Activated CD8-positive, alpha-beta memory T cell treated with anti-CD3 and anti-CD28 coated beads, Interleukin-2, amount 10 ng/mL, durations not matched to agents 7 days and 5 days (primary cell): ENCODE data around the gene SLC16A3. TPM values are rescaled to one million over a fixed set of nuclear protein-coding genes. Genes with fewer than 3 reads are reported as not detected.

Experiments used
- ATAC-seq: fragments of 150-1000 bp; cut with Tn5 transposase; one replicate; pipeline ENCODE4 v1.10.0; 2021; ENCODE audit warnings: moderate library complexity
- CTCF ChIA-PET: fragments of 350-600 bp; sonication (Branson Sonifier 250); formaldehyde crosslinking; loops from one replicate; lab custom pipeline; 2021; ENCODE audit warnings: antibody characterized with exemption; lab: Charles Lee
- DNase-seq: peaks from one replicate; pipeline ENCODE4 v3.0.0-alpha.2; 2020
- H3K27ac Mint-ChIP-seq: one replicate; pipeline ENCODE4 v1.8.0; 2021; ENCODE audit warnings: mild to moderate bottlenecking, mixed read lengths
- H3K27me3 Mint-ChIP-seq: one replicate; pipeline ENCODE4 v1.8.0; 2021; ENCODE audit warnings: mixed read lengths
- H3K36me3 Mint-ChIP-seq: one replicate; pipeline ENCODE4 v1.8.0; 2021; ENCODE audit warnings: mild to moderate bottlenecking, mixed read lengths
- H3K4me1 Mint-ChIP-seq: one replicate; pipeline ENCODE4 v1.8.0; 2021; ENCODE audit warnings: mixed read lengths
- H3K4me3 Mint-ChIP-seq: one replicate; pipeline ENCODE4 v1.8.0; 2021; ENCODE audit warnings: mild to moderate bottlenecking, moderate library complexity, mixed read lengths
- H3K9me3 Mint-ChIP-seq: one replicate; pipeline ENCODE4 v1.8.0; 2022; ENCODE audit warnings: low read depth, mixed read lengths
- total RNA-seq, 2 experiments: library from RNA; stranded (reverse); gene quantifications; one replicate each; pipeline ENCODE4 v1.2.3, GENCODE V29; 2021

SLC16A3 gene
- total RNA-seq, 2 experiments from 2014 or later: 119 to 148 TPM

DNA sequence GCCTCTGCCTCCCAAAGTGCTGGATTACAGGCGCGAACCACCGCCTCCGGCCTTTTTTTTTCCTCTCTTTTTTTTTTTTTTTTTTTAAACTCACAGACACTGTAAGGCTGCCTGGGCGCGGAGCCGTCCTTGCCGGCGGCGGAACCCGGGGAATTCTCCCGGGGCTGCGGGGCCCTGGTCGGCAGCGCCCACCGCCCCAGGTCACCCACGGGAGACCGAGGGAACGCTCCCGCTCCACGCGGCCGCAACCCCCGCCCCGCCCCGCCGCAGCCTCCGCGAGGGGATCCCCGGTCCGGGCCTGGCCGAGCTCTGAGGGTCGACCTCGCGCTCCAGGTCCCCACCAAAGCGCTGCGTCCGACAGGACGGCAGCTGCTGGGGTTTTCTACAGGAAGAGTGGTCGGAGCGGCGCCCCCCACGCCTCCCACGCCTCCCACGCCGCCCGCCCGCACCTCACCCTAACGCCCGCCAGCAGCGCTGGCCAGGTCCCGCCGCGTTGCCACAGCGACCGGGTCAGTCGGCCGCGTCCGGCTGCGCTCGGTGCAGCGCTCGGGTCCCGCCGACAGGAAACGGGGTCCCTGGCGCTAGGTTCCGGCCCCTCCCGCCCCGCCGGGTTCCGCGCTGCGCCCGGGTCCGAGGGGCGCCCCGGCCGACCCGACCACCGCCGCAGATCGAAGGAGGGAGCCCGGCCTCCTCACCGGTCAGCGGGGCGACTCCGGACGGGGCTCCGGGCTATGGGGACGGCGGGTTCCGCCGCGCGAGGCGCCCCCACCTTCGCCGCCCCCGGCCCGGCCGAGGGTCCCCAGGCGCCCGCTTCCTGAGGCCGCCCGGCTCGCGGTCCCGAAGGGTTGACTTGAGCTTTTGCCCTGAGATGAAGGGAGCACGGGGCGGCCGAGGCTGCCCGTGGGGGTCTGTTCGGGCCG lies 16.3 kb upstream of the SLC16A3 start, which contains the start of gene CCDC57:
Gene CCDC57 (minus strand): TSS at position 512 of the 920 bp plus-strand sequence. CDS start 10,898 bp downstream, outside the sequence.
- CTCF ChIA-PET: interaction anchor here (0.7 to 2.4 kb wide), 4 partner anchors 15 to 253 kb away, joined by 3 to 6 read pairs (median 3); partner anchors contain the start of gene CD7
- Mint-ChIP-seq H3K9me3 (no peaks in the 10 kb centered on the region), H3K27ac (peak within 1 kb of the TSS; percentile 80), H3K4me1 (peaks cover 52% of the 10 kb centered on the region), H3K27me3 (no peaks in the 10 kb centered on the region), H3K4me3 (peak within 1 kb of the TSS; percentile 76), H3K36me3 (peaks cover 2% of the 10 kb centered on the region)
- ATAC-seq: peak; percentile 82
- DNase-seq: peak; percentile 86

DNA sequence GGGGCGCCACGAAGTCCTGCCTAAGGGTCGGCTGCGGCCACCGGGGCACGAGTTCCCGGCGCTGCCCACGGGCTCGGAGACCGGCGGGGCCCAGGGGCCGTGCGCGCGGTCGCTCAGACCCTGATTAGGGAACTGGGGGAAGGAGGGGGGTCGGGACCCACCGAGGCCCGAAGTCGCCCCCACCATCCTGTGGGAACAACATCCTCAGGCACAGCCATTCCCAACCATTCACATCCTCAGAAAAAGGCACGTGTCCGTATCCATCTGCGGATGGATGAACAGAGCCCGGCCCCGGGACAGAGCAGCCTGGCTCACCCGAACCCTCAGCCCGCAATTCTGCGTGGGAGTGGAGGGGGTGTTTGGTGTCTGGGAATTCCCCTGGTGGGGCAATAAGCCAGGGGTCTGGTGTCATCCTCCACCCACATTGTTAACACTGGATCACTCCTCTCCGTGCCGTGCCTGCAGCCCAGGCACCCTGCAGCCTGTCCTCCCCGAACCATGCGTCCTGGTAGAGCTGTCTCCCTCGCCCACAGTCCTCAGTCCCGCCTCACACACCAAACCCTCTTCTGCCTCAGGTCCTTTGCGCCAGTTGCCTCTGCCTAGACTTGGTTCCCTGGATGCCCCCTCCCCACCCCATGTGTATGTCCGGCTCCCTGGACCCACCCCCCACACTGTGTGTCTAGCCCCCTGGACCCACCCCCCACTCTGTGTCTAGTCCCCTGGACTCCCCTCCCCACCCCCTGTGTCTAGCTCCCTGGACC lies 15.4 kb upstream of the SLC16A3 start:
- CTCF ChIA-PET: interaction anchor here (1.1 to 2.4 kb wide), 5 partner anchors 8 to 254 kb away, joined by 3 to 11 read pairs (median 5); partner anchors contain the start of gene CD7
- Mint-ChIP-seq H3K27ac (peak overlapping the region; percentile 80), H3K36me3 (no peaks in the 10 kb centered on the region), H3K4me1 (peaks cover 55% of the 10 kb centered on the region), H3K4me3 (peak overlapping the region; percentile 76), H3K27me3 (no peaks in the 10 kb centered on the region), H3K9me3 (no peaks in the 10 kb centered on the region)
- ATAC-seq (peak; percentile 12), DNase-seq (peak; percentile 67)

DNA sequence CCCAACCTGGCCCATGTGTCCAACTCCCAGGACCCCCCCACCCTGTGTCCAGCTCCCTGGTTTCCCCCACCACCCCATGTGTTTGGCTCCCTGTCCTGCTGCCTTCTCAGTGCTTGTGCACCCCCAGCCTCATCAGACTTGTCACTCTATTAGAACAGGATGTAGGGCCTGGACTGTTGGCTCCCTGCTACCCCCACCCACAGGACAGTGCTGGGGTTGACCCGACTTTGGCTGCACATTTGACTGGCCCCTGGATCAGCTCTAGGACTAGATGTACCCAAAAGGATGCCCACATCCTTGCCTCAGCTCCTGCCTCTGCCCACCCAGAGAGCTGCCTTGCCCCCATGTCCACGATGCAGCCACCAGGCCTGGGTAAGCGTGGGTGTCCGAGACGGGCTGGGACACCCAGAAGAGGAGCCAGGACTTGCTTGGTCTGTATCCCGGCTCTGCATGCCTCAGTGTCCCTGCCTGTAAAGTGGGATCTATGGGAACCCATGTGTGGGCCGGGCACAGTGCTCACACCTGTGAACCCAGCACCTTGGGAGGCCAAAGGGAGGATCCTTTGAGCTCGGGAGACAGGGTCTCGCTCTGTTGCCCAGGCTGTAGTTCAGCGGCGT lies 14.7 kb upstream of the SLC16A3 start:
- H3K9me3 Mint-ChIP-seq: no peaks in the 10 kb centered on the region
- peak overlapping the region; percentile 18 for H3K4me3 Mint-ChIP-seq
- H3K36me3 Mint-ChIP-seq: no peaks in the 10 kb centered on the region
- peak overlapping the region; percentile 24 for H3K27ac Mint-ChIP-seq
- ATAC-seq: no peak
- H3K27me3 Mint-ChIP-seq: no peaks in the 10 kb centered on the region
- CTCF ChIA-PET: interaction anchor here (1.1 to 2.4 kb wide), 4 partner anchors 8 to 103 kb away, joined by 3 to 11 read pairs (median 6); partner anchors contain the start of gene CD7
- peaks cover 50% of the 10 kb centered on the region for H3K4me1 Mint-ChIP-seq
- DNase-seq: no peak

DNA sequence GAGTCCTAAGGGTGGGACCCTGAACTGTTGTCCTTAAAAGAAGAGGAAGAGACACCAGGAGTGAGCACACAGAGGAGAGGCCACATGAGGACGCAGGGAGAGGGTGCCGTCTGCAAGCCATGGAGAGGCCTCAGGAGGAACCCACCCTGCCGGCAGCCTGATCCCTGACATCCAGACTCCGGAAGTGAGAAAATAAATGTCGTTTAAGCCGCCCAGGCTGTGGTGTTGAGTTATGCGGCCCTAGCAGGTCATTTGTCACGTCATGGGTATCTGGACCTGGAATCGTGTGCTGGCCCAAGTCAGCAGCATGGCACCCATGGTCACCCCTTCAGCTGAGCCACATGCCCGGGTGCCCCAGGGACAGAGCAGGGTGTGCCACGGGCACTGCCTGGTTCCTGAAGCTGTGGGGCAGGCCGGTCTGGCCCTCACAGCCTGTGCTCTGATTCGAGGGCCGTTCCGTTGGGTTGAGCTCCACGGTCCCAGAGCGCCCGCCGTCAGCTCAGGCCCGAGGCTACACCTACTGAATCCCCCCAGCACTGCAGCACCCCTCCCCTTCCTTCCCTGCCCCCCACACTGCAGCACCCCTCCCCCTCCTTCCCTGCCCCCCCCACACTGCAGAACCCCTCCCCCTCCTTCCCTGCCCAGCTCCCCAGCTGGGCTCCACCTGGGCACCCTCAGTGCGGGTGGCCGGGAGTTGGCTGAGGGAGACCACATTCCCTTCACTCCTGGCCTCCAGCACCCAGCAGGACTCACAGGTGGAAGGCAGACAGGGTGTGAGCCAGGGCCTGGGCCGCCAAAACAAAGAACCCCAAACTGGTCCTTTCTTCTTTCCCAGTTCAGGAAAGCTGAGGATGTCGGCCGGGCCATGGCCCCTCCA lies 13.5 kb upstream of the SLC16A3 start:
- Mint-ChIP-seq H3K9me3 (no peaks in the 10 kb centered on the region), H3K36me3 (no peaks in the 10 kb centered on the region)
- no peak for ATAC-seq

DNA sequence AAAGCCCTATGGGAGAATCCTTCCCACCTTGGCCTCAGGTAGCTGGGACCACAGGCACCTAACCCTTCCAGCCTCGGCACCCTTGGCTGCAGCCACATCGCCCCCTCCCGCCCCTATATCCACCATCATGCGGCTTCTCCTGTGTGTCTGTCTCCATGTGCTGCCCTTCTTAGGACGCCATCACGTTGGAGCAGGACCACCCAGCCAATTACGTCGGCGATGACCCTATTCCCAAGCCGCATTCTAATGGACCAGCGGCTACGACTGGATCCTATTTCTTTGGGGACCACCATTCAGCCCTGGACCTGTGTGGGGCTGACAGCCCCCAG lies 12.9 kb upstream of the SLC16A3 start:
- H3K4me3 Mint-ChIP-seq: no peak overlapping the region
- CTCF ChIA-PET: interaction anchor here (1.3 to 1.6 kb wide), 2 partner anchors 10 to 13 kb away, joined by 4 to 8 read pairs; partner anchors contain the start of gene SLC16A3
- H3K27me3 Mint-ChIP-seq: no peaks in the 10 kb centered on the region
- ATAC-seq (no peak), DNase-seq (no peak)
- no peaks in the 10 kb centered on the region for H3K9me3 Mint-ChIP-seq
- peaks cover 48% of the 10 kb centered on the region for H3K4me1 Mint-ChIP-seq
- H3K27ac Mint-ChIP-seq: peak overlapping the region; percentile 75
- H3K36me3 Mint-ChIP-seq: no peaks in the 10 kb centered on the region

More for the DNA sequence above, 13.5 kb upstream of the SLC16A3 start:
- Mint-ChIP-seq H3K4me1 (peaks cover 48% of the 10 kb centered on the region), H3K27ac (peak overlapping the region; percentile 19), H3K27me3 (no peaks in the 10 kb centered on the region), H3K4me3 (no peak overlapping the region)
- CTCF ChIA-PET: interaction anchor here (1.3 to 1.6 kb wide), 3 partner anchors 9 to 14 kb away, joined by 4 to 11 read pairs (median 8); partner anchors contain the start of gene SLC16A3
- DNase-seq: no peak

DNA sequence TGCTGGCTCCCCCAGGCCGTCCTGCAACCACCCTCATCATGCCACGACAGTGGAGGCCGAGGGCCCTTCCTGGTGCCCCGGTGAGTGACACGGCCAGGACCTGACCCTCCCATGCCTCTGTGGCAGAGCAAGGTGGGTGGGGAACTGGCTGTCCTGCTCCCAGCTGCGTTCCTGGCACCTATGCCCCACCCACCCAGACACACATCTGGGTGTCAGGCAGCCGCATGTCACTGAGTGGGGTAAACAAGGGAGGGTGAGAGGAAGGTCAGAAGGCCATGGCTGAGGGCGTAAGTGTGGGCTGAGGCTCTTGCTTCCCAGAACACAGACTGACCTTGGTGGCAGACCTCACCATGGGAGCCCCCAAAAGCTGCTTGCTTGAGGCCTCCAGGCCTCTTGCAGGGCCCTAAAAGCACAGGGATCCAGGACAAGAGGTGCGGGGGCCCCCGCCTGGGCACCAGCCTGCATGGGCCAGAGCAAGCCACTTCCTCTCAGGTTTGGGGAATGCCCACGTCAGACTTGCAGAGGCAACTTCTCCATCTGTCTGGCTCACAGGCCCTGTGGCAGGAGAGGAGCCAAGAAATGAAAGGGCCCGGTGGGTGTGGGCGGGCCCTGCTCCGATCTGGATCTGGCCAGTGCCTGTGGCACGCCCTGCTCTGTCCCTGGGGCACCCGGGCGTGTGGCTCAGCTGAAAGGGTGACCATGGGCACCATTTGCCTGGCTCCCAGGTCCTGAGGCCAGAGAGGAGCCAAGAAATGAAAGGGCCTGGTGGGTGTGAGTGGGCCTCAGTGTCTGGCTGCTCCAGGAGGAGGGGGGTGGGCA lies 12.3 kb upstream of the SLC16A3 start:
- Mint-ChIP-seq H3K4me1 (peaks cover 44% of the 10 kb centered on the region), H3K27me3 (no peaks in the 10 kb centered on the region), H3K27ac (peak overlapping the region; percentile 75), H3K36me3 (no peaks in the 10 kb centered on the region), H3K4me3 (no peak overlapping the region), H3K9me3 (no peaks in the 10 kb centered on the region)
- CTCF ChIA-PET: interaction anchor here (1.3 to 1.6 kb wide), 2 partner anchors 10 to 13 kb away, joined by 4 to 8 read pairs; partner anchors contain the start of gene SLC16A3
- ATAC-seq: peak; percentile 37
- DNase-seq: peak; percentile 74

DNA sequence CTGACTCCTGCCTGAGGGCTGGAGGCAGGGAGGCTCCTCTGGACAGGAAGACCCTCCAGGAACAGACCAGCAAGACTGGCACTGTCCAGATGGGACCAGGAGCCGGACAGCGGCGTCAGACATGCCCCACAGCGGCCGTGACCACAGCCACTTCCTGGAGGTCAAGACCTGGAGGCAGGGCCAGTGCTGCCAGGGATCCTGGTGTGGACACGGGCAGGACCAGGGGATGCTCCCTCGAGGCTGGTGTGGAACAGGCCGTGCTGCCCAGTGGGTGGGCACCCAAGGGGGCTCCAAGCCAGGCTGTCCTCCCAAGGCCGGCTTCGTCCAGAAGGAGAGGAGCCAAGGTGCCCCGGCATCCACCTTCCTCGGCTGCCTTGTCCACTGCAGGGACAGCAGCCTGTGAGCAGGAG lies 11.7 kb upstream of the SLC16A3 start:
- Mint-ChIP-seq H3K36me3 (no peaks in the 10 kb centered on the region), H3K4me3 (no peak overlapping the region)
- no peak for ATAC-seq

DNA sequence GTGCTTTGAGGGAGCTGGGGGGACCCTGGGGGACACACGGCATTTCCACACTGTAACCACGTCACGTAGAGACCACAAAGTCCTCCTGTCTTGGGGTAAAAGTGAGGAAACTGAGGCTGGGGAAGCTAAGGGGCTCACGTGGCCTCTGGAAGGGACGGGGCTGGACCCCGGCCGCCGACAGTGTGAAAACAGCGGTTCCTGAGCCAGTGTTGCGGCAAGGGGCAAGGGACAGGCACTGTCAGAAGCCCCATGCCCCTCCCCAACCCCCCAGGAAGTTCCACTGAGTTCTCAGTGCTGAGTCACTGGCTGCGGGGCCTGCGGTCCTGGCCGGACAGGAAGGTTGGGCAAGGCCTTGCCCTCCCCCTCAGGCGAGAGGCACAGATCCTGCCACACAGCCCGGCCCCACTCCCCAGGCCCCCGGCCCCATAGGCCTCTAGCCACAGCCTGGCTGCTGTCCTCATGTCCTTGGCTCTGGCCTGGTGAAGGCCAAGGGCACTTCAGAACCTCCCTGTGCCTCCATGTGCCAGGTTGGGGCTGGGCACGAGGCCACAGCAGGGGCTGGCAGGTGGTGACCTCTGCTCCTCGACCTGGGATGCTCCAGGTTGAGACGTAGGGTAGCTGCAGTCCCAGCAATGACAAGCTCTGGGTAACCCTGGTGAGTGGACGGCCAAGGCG lies 11.2 kb upstream of the SLC16A3 start:
- DNase-seq (peak; percentile 53), ATAC-seq (no peak)
- Mint-ChIP-seq H3K9me3 (no peaks in the 10 kb centered on the region), H3K4me3 (no peak overlapping the region), H3K27me3 (no peaks in the 10 kb centered on the region), H3K4me1 (peaks cover 39% of the 10 kb centered on the region), H3K27ac (peak overlapping the region; percentile 71), H3K36me3 (no peaks in the 10 kb centered on the region)
- CTCF ChIA-PET: no interaction called here

More for the DNA sequence above, 11.7 kb upstream of the SLC16A3 start:
- peaks cover 39% of the 10 kb centered on the region for H3K4me1 Mint-ChIP-seq
- no peaks in the 10 kb centered on the region for H3K27me3 Mint-ChIP-seq
- DNase-seq: no peak
- H3K27ac Mint-ChIP-seq: peak overlapping the region; percentile 75
- CTCF ChIA-PET: interaction anchor here (1.6 kb wide), 1 partner anchor 11 kb away, joined by 8 read pairs; no protein-coding TSS in a partner anchor
- no peaks in the 10 kb centered on the region for H3K9me3 Mint-ChIP-seq

DNA sequence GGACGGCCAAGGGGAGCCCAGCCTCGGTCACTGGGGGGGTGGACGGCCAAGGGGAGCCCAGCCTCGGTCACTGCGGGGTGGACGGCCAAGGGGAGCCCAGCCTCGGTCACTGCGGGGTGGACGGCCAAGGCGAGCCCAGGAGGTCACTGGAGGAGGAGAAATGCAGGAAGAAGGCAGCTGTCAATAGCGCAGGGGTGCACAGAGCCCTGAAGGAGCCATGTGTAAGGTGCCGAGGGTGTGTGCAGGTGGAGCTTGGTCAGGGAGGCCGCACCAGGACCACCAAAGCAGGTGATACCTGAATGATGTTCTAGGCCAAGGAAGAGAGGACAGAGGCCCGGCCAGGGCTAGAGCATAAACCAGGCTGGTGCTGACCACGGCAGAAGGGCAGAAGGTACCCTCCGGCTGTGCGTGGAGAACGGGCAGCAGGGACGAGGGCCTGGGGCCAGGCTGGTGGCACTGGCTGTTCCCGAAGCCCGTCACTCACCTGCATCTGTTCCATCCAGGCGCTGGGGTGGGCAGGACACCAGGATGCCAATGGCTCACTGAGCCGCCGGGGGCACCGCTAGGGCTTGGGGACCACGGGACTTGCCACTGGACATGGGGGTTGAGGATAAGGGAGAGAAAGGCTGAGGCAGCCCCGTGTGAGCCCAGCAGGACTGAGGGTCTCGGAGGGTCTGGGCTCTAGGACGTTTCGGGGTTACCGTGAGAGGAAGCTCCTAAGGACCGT lies 10.3 kb upstream of the SLC16A3 start:
- CTCF ChIA-PET: interaction anchor here (1.7 kb wide), 1 partner anchor 16 kb away, joined by 4 read pairs; no protein-coding TSS in a partner anchor
- Mint-ChIP-seq H3K36me3 (no peaks in the 10 kb centered on the region), H3K4me3 (no peak overlapping the region), H3K27ac (no peak overlapping the region), H3K9me3 (no peaks in the 10 kb centered on the region), H3K4me1 (peaks cover 36% of the 10 kb centered on the region), H3K27me3 (no peaks in the 10 kb centered on the region)
- ATAC-seq: no peak
- DNase-seq: no peak

DNA sequence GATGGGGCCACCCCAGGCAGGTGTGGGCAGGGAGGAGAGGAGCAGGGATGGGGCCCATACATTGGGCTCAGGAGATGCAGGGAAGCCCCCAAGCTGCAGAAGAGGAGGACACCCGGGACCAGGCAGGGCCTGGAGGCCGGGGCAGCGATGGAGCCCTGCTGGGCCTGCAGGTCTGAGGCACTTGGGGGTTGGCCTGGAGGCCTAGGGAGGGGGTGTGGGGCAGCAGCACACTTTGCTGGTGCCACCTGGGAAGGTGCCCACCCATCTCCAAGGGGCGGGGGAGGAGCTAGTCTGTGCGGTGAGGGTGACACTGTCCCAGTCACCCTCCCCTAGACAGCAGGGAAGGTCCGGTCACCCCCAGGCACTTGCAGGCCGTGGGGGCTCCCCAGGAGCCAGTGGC lies 9.8 kb upstream of the SLC16A3 start:
- no peaks in the 10 kb centered on the region for H3K27me3 Mint-ChIP-seq
- ATAC-seq (no peak), DNase-seq (no peak)
- peaks cover 32% of the 10 kb centered on the region for H3K4me1 Mint-ChIP-seq
- no peak overlapping the region for H3K4me3 Mint-ChIP-seq
- H3K9me3 Mint-ChIP-seq: no peaks in the 10 kb centered on the region
- no peaks in the 10 kb centered on the region for H3K36me3 Mint-ChIP-seq
- CTCF ChIA-PET: interaction anchor here (1.7 kb wide), 1 partner anchor 17 kb away, joined by 4 read pairs; no protein-coding TSS in a partner anchor
- no peak overlapping the region for H3K27ac Mint-ChIP-seq
